Measurements from ENCODE around the gene KIAA1958.

- no peak for TF ChIP-seq TARDBP (IDR thresholded peaks at IDR 0.05; ENCODE audit: borderline replicate concordance)
- TF ChIP-seq, protein P1, sequence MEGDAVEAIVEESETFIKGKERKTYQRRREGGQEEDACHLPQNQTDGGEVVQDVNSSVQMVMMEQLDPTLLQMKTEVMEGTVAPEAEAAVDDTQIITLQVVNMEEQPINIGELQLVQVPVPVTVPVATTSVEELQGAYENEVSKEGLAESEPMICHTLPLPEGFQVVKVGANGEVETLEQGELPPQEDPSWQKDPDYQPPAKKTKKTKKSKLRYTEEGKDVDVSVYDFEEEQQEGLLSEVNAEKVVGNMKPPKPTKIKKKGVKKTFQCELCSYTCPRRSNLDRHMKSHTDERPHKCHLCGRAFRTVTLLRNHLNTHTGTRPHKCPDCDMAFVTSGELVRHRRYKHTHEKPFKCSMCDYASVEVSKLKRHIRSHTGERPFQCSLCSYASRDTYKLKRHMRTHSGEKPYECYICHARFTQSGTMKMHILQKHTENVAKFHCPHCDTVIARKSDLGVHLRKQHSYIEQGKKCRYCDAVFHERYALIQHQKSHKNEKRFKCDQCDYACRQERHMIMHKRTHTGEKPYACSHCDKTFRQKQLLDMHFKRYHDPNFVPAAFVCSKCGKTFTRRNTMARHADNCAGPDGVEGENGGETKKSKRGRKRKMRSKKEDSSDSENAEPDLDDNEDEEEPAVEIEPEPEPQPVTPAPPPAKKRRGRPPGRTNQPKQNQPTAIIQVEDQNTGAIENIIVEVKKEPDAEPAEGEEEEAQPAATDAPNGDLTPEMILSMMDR (IDR thresholded peaks at IDR 0.05 in 2 of 3, conservative IDR thresholded peaks at IDR 0.05 in 1 of 3; ENCODE audit: control insufficient read depth in 2 of 3, extremely low read depth in 1 of 3, insufficient read depth in 1 of 3, low read depth in 3 of 3, low read length in 3 of 3) = no peak
- TF ChIP-seq HCFC1 (IDR thresholded peaks at IDR 0.05; ENCODE audit: low read length) = no peak
- no peak for TF ChIP-seq POLR2A (IDR thresholded peaks at IDR 0.05; ENCODE audit: low read depth, low read length)
- no peak for TF ChIP-seq BCLAF1 (IDR thresholded peaks at IDR 0.05)
These were observed 7.5 kb downstream of the KIAA1958 start for GRCh38 chr9:112494153-112494552.

Measured in GM12878 (cell line).